Peyer's patch (tissue), 4 donors: ENCODE data around the gene BASP1.

Source experiments
- CTCF ChIP-seq, 6 experiments: fragments of 450-650 bp in 4 of 6; fragments of 200-600 bp in 2 of 6; sonication (generic) in 1 of 6; IDR thresholded peaks; one replicate each; pipeline ENCODE4 v1.5.1; 2017 to 2019; ENCODE audit warnings: antibody characterized with exemption in 6 of 6, mild to moderate bottlenecking in 3 of 6, moderate library complexity in 1 of 6
- POLR2A ChIP-seq, 2 donors: fragments of 450-650 bp; IDR thresholded peaks; one replicate each; pipeline ENCODE4 v1.5.1; 2017; ENCODE audit warnings: antibody characterized with exemption in 2 of 2, mild to moderate bottlenecking in 2 of 2, moderate library complexity in 2 of 2

GRCh38 chr5:17308326-17309065, 91.1 kb downstream of the BASP1 start:
- TF ChIP-seq CTCF (IDR thresholded peaks at IDR 0.05) (no peak), POLR2A (IDR thresholded peaks at IDR 0.05) (no peak)
